Right lobe of liver (tissue), 6 donors: ENCODE measurements around the gene ITGA7. TPM values are rescaled to one million over a fixed set of nuclear protein-coding genes. Genes with fewer than 3 reads are reported as not detected.
A peak's percentile ranks its signal among the peaks of the same experiment; 100 is the strongest.

ENCODE experiments used
- ATAC-seq, 4 donors: fragments of 200-7000 bp; cut with Tn5 transposase; one replicate each; pipeline ENCODE4 v1.9.1; 2020; ENCODE audit warnings: mild to moderate bottlenecking in 4 of 4, moderate library complexity in 4 of 4
- DNase-seq, 3 donors: peaks; one replicate each; pipeline ENCODE4 v3.0.0-alpha.2; 2020
- H3K27ac ChIP-seq, 3 donors: fragments of 200-600 bp; one replicate each; pipeline ENCODE4 v1.8.0; 2022
- H3K27me3 ChIP-seq, 2 donors: fragments of 200-600 bp; one replicate each; pipeline ENCODE4 v1.8.0; 2022
- H3K36me3 ChIP-seq, 4 donors: fragments of 200-600 bp; sonication (generic) in 1 of 4; one replicate each; pipeline versions ENCODE4 v1.5.1 to v1.8.0; 2017 to 2022; ENCODE audit warnings: control low read depth in 1 of 4
- H3K4me1 ChIP-seq, 4 donors: fragments of 200-600 bp; sonication (generic) in 1 of 4; one replicate each; pipeline versions ENCODE4 v1.5.1 to v1.8.0; 2017 to 2022; ENCODE audit warnings: control low read depth in 1 of 4
- H3K4me3 ChIP-seq, 3 donors: fragments of 200-600 bp; one replicate each; pipeline ENCODE4 v1.8.0; 2022
- H3K9me3 ChIP-seq, 4 donors: fragments of 200-600 bp; sonication (generic) in 1 of 4; one replicate each; pipeline versions ENCODE4 v1.5.1 to v1.8.0; 2017 to 2022; ENCODE audit warnings: control low read depth in 1 of 4
- CTCF ChIP-seq, 4 donors: fragments of 200-600 bp in 3 of 4; fragments of 450-650 bp in 1 of 4; IDR thresholded peaks; one replicate each; pipeline versions ENCODE4 v1.5.1 to v1.8.0; 2016 to 2022; ENCODE audit warnings: antibody characterized with exemption in 4 of 4, mild to moderate bottlenecking in 2 of 4
- POLR2A ChIP-seq: fragments of 450-650 bp; IDR thresholded peaks from one replicate; pipeline ENCODE4 v1.6.1; 2017; ENCODE audit warnings: antibody characterized with exemption, mild to moderate bottlenecking
- WGBS: methylation state at CpG from one replicate; pipeline ENCODE4 v1.1.6; 2018; ENCODE audit warnings: low coverage, low lambda C conversion rate; ENCODE audit not compliant: insufficient coverage; ENCODE audit errors: missing lambda C conversion rate; 5-methylcytosine and 5-hydroxymethylcytosine counted together
- intact Hi-C, 2 donors: fragments of 100-400 bp; cut with DNase I; formaldehyde crosslinking; loops; one replicate each; pipeline versions ENCODE4 v1.11.2 to v1.14.1; 2022
- total RNA-seq, 6 experiments: library from RNA; depleted of rRNA in 2 of 6; stranded (reverse); fragments of >200 nt in 2 of 6; fragmentation: NEBNext Ultra II Directional in 3 of 6; extraction: Animal tissue kit (Norgen Biotek cat#: 25700) in 3 of 6; gene quantifications; one replicate each; pipeline versions ENCODE4 v1.1.0 to v1.2.4, GENCODE V29; 2016 to 2023
- donor health status: DM: no; HTN: yes; CAD: no.
- donor health status: DM: no; HTN: no; CAD: no.
- donor health status: DM: no; HTN: no; CAD: no.
- donor health status: DM: no; HTN: yes; CAD: no.
- donor health status: DM: no; HTN: yes; CAD: no.

ITGA7 gene
- total RNA-seq, 6 experiments from 2014 or later: 3.1 to 20.1 (median 8.3) TPM

GRCh38 chr12:55687746-55688145 is 20.0 kb downstream of the ITGA7 start:
- no peaks in the 10 kb centered on the region for H3K27me3 ChIP-seq
- H3K9me3 ChIP-seq: no peaks in the 10 kb centered on the region
- H3K27ac ChIP-seq: no peak overlapping the region
- intact Hi-C loops: no loop called here
- H3K4me1 ChIP-seq: peaks cover 0 to 14% (median 0%) of the 10 kb centered on the region in 4 donors
- no peak overlapping the region for H3K4me3 ChIP-seq
- peaks cover 0 to 13% (median 0%) of the 10 kb centered on the region in 4 donors for H3K36me3 ChIP-seq
- ATAC-seq (peak in 1 of 4 donors; percentile 14), DNase-seq (no peak)
- no peak for TF ChIP-seq POLR2A
- TF ChIP-seq CTCF (IDR thresholded peaks at IDR 0.05): no peak

- Histone ChIP-seq H3K36me3 (peaks cover 0 to 13% (median 0%) of the 10 kb centered on the region in 4 donors), H3K27ac (no peak overlapping the region), H3K4me3 (no peak overlapping the region), H3K27me3 (no peaks in the 10 kb centered on the region), H3K4me1 (peaks cover 0 to 14% (median 0%) of the 10 kb centered on the region in 4 donors), H3K9me3 (no peaks in the 10 kb centered on the region)
- WGBS: 78% methylated on average over 1 of the region's 9 CpGs
- TF ChIP-seq CTCF (IDR thresholded peaks at IDR 0.05): no peak
- TF ChIP-seq POLR2A: no peak
- no peak for ATAC-seq
- intact Hi-C loops: no loop called here
- DNase-seq: no peak
Observed at GRCh38 chr12:55686366-55687010, 21.2 kb downstream of the ITGA7 start.

GRCh38 chr12:55685671-55686070 is 22.0 kb downstream of the ITGA7 start:
- DNase-seq (no peak), ATAC-seq (no peak)
- no peak for TF ChIP-seq POLR2A
- TF ChIP-seq CTCF (IDR thresholded peaks at IDR 0.05): no peak
- H3K9me3 ChIP-seq: no peaks in the 10 kb centered on the region
- no peak overlapping the region for H3K27ac ChIP-seq
- no peaks in the 10 kb centered on the region for H3K27me3 ChIP-seq
- H3K4me1 ChIP-seq: peaks cover 0 to 14% (median 0%) of the 10 kb centered on the region in 4 donors
- intact Hi-C loops: no loop called here
- 90% methylated on average over 2 of the region's 5 CpGs for WGBS
- H3K36me3 ChIP-seq: peaks cover 0 to 13% (median 0%) of the 10 kb centered on the region in 4 donors
- no peak overlapping the region for H3K4me3 ChIP-seq

GRCh38 chr12:55684761-55685370 is 22.8 kb downstream of the ITGA7 start:
- TF ChIP-seq CTCF (IDR thresholded peaks at IDR 0.05) (no peak), POLR2A (no peak)
- 80% methylated on average over 1 of the region's 20 CpGs for WGBS
- no peak overlapping the region for H3K27ac ChIP-seq
- intact Hi-C loops: loop anchor here in 1 of 2 donors (5.0 kb wide), 1 partner anchor 37 kb away; the partner anchor contains the start of gene RDH5
- ATAC-seq: no peak
- no peak overlapping the region for H3K4me3 ChIP-seq
- H3K36me3 ChIP-seq: peaks cover 0 to 13% (median 0%) of the 10 kb centered on the region in 4 donors
- peaks cover 0 to 14% (median 0%) of the 10 kb centered on the region in 4 donors for H3K4me1 ChIP-seq
- no peaks in the 10 kb centered on the region for H3K27me3 ChIP-seq
- no peaks in the 10 kb centered on the region for H3K9me3 ChIP-seq
- DNase-seq: peak in 1 of 3 donors; percentile 44
